HEK293 (cell line): Measurements from ENCODE around the gene NR3C1.

ENCODE experiments used
- CTCF ChIA-PET: fragments of 350-600 bp; formaldehyde crosslinking; extraction: SDS; loops from one replicate; lab custom pipeline; 2021; ENCODE audit warnings: antibody characterized with exemption; lab: Yijun Ruan, JAX
- POLR2A ChIA-PET: fragments of 300-600 bp; formaldehyde crosslinking; extraction: SDS; loops from one replicate; lab custom pipeline; 2020; ENCODE audit warnings: antibody characterized with exemption, inconsistent platforms; lab: Yijun Ruan, JAX
- H3K27ac ChIP-seq: fragments of 200-500 bp; sonication (Bioruptor generic); 2 replicates; pipeline ENCODE4 v1.5.1; 2014; ENCODE audit warnings: low read depth, low read length, control low read depth, inconsistent platforms; ENCODE audit errors: extremely low read depth
- H3K36me3 ChIP-seq, 2 experiments: fragments of 200-500 bp in 1 of 2; sonication (Bioruptor generic) in 1 of 2; 1 replicate in 1 of 2; 2 replicates in 1 of 2; pipeline ENCODE4 v1.5.1; 2014 to 2017; ENCODE audit warnings: inconsistent platforms in 2 of 2, low read length in 2 of 2; ENCODE audit not compliant: control insufficient read depth in 2 of 2, insufficient read depth in 1 of 2
- H3K4me1 ChIP-seq: fragments of 200-500 bp; sonication (Bioruptor generic); 2 replicates; pipeline ENCODE4 v1.5.1; 2014; ENCODE audit warnings: mild to moderate bottlenecking, low read length, inconsistent platforms; ENCODE audit not compliant: control insufficient read depth, insufficient read depth
- H3K4me3 ChIP-seq: 2 replicates; pipeline ENCODE4 v1.5.1; 2011; ENCODE audit warnings: low read depth, mild to moderate bottlenecking, control low read depth, low read length, moderate library complexity
- H3K9me3 ChIP-seq: fragments of 200-500 bp; sonication (Bioruptor generic); 2 replicates; pipeline ENCODE4 v1.5.1; 2014; ENCODE audit warnings: low read depth, low read length, inconsistent platforms; ENCODE audit not compliant: control insufficient read depth, insufficient read depth
- ATF2 ChIP-seq: fragments of 450-650 bp; formaldehyde crosslinking; IDR thresholded peaks from 2 replicates; pipeline ENCODE4 v1.5.1; 2016; ENCODE audit warnings: missing biosample characterization, missing genetic modification characterization, low read depth
- ELK4 ChIP-seq: IDR thresholded peaks from 2 replicates; pipeline ENCODE4 v1.6.1; 2011; ENCODE audit warnings: mild to moderate bottlenecking, low read depth, low read length, borderline replicate concordance
- FEZF1 ChIP-seq: fragments of 450-650 bp; formaldehyde crosslinking; IDR thresholded peaks from 2 replicates; pipeline ENCODE4 v1.5.1; 2016; ENCODE audit warnings: missing biosample characterization, missing genetic modification characterization
- GLI2 ChIP-seq: fragments of 450-650 bp; formaldehyde crosslinking; IDR thresholded peaks from 2 replicates; pipeline ENCODE4; 2017; ENCODE audit warnings: missing biosample characterization, missing genetic modification characterization, low read depth, borderline replicate concordance
- GLI4 ChIP-seq: fragments of 450-650 bp; formaldehyde crosslinking; IDR thresholded peaks from 2 replicates; pipeline ENCODE4 v1.5.1; 2016; ENCODE audit warnings: missing biosample characterization, missing genetic modification characterization
- PRDM1 ChIP-seq: fragments of 450-650 bp; formaldehyde crosslinking; IDR thresholded peaks from 2 replicates; pipeline ENCODE4; 2016; ENCODE audit warnings: missing biosample characterization, missing genetic modification characterization
- PRDM10 ChIP-seq: fragments of 450-650 bp; formaldehyde crosslinking; IDR thresholded peaks from 2 replicates; pipeline ENCODE4 v1.5.1; 2016; ENCODE audit warnings: missing biosample characterization, missing genetic modification characterization
- PRDM6 ChIP-seq: fragments of 450-650 bp; formaldehyde crosslinking; IDR thresholded peaks from 2 replicates; pipeline ENCODE4 v1.5.1; 2017; ENCODE audit warnings: missing biosample characterization, missing genetic modification characterization
- WT1 ChIP-seq: fragments of 450-650 bp; formaldehyde crosslinking; IDR thresholded peaks from 2 replicates; pipeline ENCODE4 v1.5.1; 2016; ENCODE audit warnings: missing biosample characterization, missing genetic modification characterization
- ZNF350 ChIP-seq: fragments of 450-650 bp; formaldehyde crosslinking; IDR thresholded peaks from 2 replicates; pipeline ENCODE4 v1.5.0; 2017; ENCODE audit warnings: missing biosample characterization, mild to moderate bottlenecking, missing genetic modification characterization
- ZNF707 ChIP-seq: fragments of 450-650 bp; formaldehyde crosslinking; IDR thresholded peaks from 2 replicates; pipeline ENCODE4 v1.5.1; 2016; ENCODE audit warnings: missing biosample characterization, missing genetic modification characterization
- ZSCAN16 ChIP-seq: fragments of 450-650 bp; formaldehyde crosslinking; IDR thresholded peaks from 2 replicates; pipeline ENCODE4 v1.5.1; 2016; ENCODE audit warnings: missing biosample characterization, missing genetic modification characterization

NR3C1 gene

GRCh38 chr5:143360755-143361154 lies 42.7 kb downstream of the NR3C1 start:
- POLR2A ChIA-PET = no interaction called here
- TF ChIP-seq PRDM10 (tag by site-specific recombination) (no peak), PRDM6 (tag by site-specific recombination) (peak; percentile 65)
- no peak overlapping the region for H3K27ac ChIP-seq
- H3K36me3 ChIP-seq = no peaks in the 10 kb centered on the region; a peak in 1 of 3 replicates
- H3K4me1 ChIP-seq = peaks cover 26% of the 10 kb centered on the region
- no peak overlapping the region for H3K4me3 ChIP-seq
- no peaks in the 10 kb centered on the region for H3K9me3 ChIP-seq
- CTCF ChIA-PET = interaction anchor here (0.7 to 1.4 kb wide), 3 partner anchors 281 to 394 kb away, joined by 3 to 4 read pairs (median 3); no protein-coding TSS in a partner anchor

GRCh38 chr5:143359869-143360268 lies 43.6 kb downstream of the NR3C1 start:
- ChIA-PET POLR2A (no interaction called here), CTCF (interaction anchor here (0.6 kb wide), 1 partner anchor 9 kb away, joined by 7 read pairs; no protein-coding TSS in a partner anchor)
- Histone ChIP-seq H3K4me3 (no peak overlapping the region), H3K9me3 (no peaks in the 10 kb centered on the region), H3K27ac (no peak overlapping the region), H3K36me3 (no peaks in the 10 kb centered on the region; a peak in 1 of 3 replicates), H3K4me1 (peaks cover 30% of the 10 kb centered on the region)
- TF ChIP-seq PRDM6 (tag by site-specific recombination) (peak; percentile 53; the same call in 1 of the 2 replicates), ZNF707 (tag by site-specific recombination) (no peak)

GRCh38 chr5:143356855-143357583 lies 46.5 kb downstream of the NR3C1 start:
- POLR2A ChIA-PET = no interaction called here
- H3K9me3 ChIP-seq = no peaks in the 10 kb centered on the region
- no peaks in the 10 kb centered on the region for H3K36me3 ChIP-seq
- H3K27ac ChIP-seq = no peak overlapping the region
- TF ChIP-seq ZSCAN16 (tag by site-specific recombination) (no peak), PRDM1 (tag by site-specific recombination) (peak; percentile 80; the same call in 1 of the 2 replicates)
- CTCF ChIA-PET = interaction anchor here (0.6 to 0.7 kb wide), 2 partner anchors 468 to 836 kb away, joined by 4 to 6 read pairs; no protein-coding TSS in a partner anchor
- H3K4me3 ChIP-seq = no peak overlapping the region
- peaks cover 33% of the 10 kb centered on the region for H3K4me1 ChIP-seq

- H3K36me3 ChIP-seq = no peaks in the 10 kb centered on the region
- ChIA-PET POLR2A (no interaction called here), CTCF (interaction anchor here (0.7 to 1.5 kb wide), 2 partner anchors 10 to 638 kb away, joined by 3 read pairs; no protein-coding TSS in a partner anchor)
- H3K4me1 ChIP-seq = peaks cover 27% of the 10 kb centered on the region
- no peaks in the 10 kb centered on the region for H3K9me3 ChIP-seq
- no peak overlapping the region for H3K27ac ChIP-seq
- no peak overlapping the region for H3K4me3 ChIP-seq
- TF ChIP-seq GLI4 (tag by site-specific recombination) (no peak), ATF2 (tag by site-specific recombination) (no peak), PRDM6 (tag by site-specific recombination) (peak; percentile 96), ELK4 (no peak), GLI2 (tag by site-specific recombination) (0 out of 2 replicates have a peak, but pooled peaks have one; percentile 1), WT1 (tag by site-specific recombination) (0 out of 2 replicates have a peak, but pooled peaks have one; percentile 20), FEZF1 (tag by site-specific recombination) (peak; percentile 70), ZNF350 (peak; percentile 60; the same call in 1 of the 2 replicates)
These were observed 47.8 kb downstream of the NR3C1 start for GRCh38 chr5:143355710-143356109.
